ENCODE data around the gene THAP9.

DNA sequence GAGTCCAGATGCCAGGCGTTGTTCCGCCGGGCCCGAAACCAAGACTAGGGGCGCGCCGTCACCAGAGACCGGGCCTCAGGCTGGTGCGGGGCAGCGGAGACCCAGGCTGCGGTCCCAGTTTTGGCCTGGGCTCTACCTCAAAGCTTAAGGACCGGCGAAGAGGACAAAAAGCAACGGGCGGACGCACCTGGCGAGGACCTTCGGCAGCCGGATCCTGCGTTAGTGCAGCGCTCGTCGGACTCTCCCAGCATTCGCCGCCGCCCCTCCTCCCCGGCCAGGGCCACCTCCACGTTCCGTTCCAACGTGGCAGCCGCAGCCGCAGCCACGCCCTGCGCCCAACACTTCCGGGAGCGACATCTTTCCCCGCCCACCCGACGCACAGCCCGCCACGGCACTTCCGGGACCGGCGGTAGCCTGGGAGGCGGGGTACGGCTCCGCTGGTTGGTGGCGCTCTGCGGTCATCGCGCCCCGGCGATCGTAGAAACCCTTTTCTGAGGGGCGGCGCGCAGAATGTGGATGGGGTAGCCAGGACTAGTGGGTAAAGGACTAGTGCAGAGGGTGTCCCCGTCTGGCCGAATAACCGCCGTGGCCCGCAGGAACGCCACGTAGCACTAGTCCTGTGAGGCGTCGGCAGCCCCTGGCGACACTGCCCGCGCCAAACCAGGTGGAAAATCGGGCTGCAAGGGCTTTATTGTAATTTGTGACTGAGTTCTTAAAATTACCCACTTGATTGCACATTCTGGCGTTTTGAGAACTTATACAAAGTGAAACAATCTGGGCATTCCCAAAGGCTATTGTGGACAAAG is 9.4 kb upstream of the THAP9 start, which contains the start of gene SEC31A:
- TF ChIP-seq GATA2 (IDR thresholded peaks at IDR 0.05; ENCODE audit: low read depth, low read length) (no peak), GATA3 (IDR thresholded peaks at IDR 0.05; ENCODE audit: low read depth, low read length) (no peak)
